22Rv1 (cell line): ENCODE measurements around the gene MICU2.

Experiments used
- ZFX ChIP-seq: fragments of 450-650 bp; IDR thresholded peaks from 2 replicates; pipeline ENCODE4 v1.6.1; 2017; ENCODE audit warnings: antibody characterized with exemption, borderline replicate concordance
- TF ChIP-seq, protein P1 (sequence below): fragments of 450-650 bp; IDR thresholded peaks from 2 replicates; pipeline ENCODE4 v1.5.1; 2017; ENCODE audit warnings: mild to moderate bottlenecking

DNA sequence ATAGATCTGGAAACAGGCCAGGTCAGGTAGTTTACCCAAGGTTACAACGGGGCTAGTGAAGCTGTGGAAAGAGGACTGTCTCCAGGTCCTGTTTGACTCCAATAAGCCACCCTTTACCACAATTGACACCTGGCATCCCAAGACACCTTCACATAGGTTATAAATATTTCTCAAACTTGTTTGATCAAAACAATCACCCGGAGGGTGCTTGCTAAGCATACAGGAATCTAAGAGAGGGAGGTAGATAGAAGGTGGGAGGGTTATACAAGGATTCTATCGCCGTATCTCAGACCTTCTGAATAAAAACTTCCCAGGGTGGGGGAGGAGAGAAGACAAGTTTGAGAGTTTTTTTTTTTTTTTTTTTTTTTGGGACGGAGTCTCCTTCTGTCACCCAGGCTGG, 55.4 kb downstream of the MICU2 start:
- TF ChIP-seq, protein P1, sequence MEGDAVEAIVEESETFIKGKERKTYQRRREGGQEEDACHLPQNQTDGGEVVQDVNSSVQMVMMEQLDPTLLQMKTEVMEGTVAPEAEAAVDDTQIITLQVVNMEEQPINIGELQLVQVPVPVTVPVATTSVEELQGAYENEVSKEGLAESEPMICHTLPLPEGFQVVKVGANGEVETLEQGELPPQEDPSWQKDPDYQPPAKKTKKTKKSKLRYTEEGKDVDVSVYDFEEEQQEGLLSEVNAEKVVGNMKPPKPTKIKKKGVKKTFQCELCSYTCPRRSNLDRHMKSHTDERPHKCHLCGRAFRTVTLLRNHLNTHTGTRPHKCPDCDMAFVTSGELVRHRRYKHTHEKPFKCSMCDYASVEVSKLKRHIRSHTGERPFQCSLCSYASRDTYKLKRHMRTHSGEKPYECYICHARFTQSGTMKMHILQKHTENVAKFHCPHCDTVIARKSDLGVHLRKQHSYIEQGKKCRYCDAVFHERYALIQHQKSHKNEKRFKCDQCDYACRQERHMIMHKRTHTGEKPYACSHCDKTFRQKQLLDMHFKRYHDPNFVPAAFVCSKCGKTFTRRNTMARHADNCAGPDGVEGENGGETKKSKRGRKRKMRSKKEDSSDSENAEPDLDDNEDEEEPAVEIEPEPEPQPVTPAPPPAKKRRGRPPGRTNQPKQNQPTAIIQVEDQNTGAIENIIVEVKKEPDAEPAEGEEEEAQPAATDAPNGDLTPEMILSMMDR = no peak
- TF ChIP-seq ZFX = no peak
